Psoas muscle (tissue), 8 donors: Measurements from ENCODE around the gene LRRC40. TPM values are rescaled to one million over a fixed set of nuclear protein-coding genes. Genes with fewer than 3 reads are reported as not detected.

ENCODE experiments used
- ATAC-seq, 4 donors: fragments of 200-7000 bp; cut with Tn5 transposase; one replicate each; pipeline ENCODE4 v1.9.1; 2020; ENCODE audit warnings: moderate library complexity in 3 of 4, mild to moderate bottlenecking in 2 of 4
- DNase-seq, 2 donors: peaks; one replicate each; pipeline ENCODE4 v3.0.0-alpha.2; 2020
- H3K27ac ChIP-seq: fragments of 200-600 bp; one replicate; pipeline ENCODE4 v1.8.0; 2022
- H3K27me3 ChIP-seq, 3 donors: fragments of 200-600 bp in 1 of 3; one replicate each; pipeline versions ENCODE4 v1.6.1 to v1.8.0; 2013 to 2022; ENCODE audit warnings: low read length in 2 of 3, mild to moderate bottlenecking in 2 of 3, moderate library complexity in 1 of 3; ENCODE audit not compliant: insufficient read depth in 3 of 3
- H3K36me3 ChIP-seq, 2 donors: fragments of 200-600 bp in 1 of 2; one replicate each; pipeline versions ENCODE4 v1.6.1 to v1.8.0; 2013 to 2022; ENCODE audit warnings: low read depth in 1 of 2, mild to moderate bottlenecking in 1 of 2, moderate library complexity in 1 of 2; ENCODE audit not compliant: insufficient read depth in 1 of 2
- H3K4me1 ChIP-seq: fragments of 200-600 bp; one replicate; pipeline ENCODE4 v1.8.0; 2022
- H3K4me3 ChIP-seq: fragments of 200-600 bp; one replicate; pipeline ENCODE4 v1.8.0; 2022; ENCODE audit warnings: mild to moderate bottlenecking
- H3K9me3 ChIP-seq: fragments of 200-600 bp; one replicate; pipeline ENCODE4 v1.8.0; 2022
- CTCF ChIP-seq: fragments of 200-600 bp; IDR thresholded peaks from one replicate; pipeline ENCODE4 v1.8.0; 2022; ENCODE audit warnings: antibody characterized with exemption
- WGBS, 3 donors: extraction: QIAGEN DNeasy Blood & Tissue Kit; methylation state at CpG; one replicate each; pipeline versions ENCODE4 v1.1.6 to v1.1.7; 2013; 5-methylcytosine and 5-hydroxymethylcytosine counted together
- intact Hi-C, 2 donors: fragments of 100-400 bp; cut with DNase I; formaldehyde crosslinking; loops; one replicate each; pipeline versions ENCODE4 v1.11.0 to v1.14.2; 2022
- polyA plus RNA-seq, 3 donors: library from polyadenylated mRNA; stranded (reverse); fragments of 200-250 nt; gene quantifications; one replicate each; pipeline ENCODE4 v1.2.3, GENCODE V29; 2013
- total RNA-seq, 4 donors: library from RNA; stranded (reverse); fragmentation: NEBNext Ultra II Directional in 2 of 4; extraction: Animal tissue kit (Norgen Biotek cat#: 25700) in 2 of 4; gene quantifications; one replicate each; pipeline versions ENCODE4 v1.2.1 to v1.2.4, GENCODE V29; 2021 to 2023
- donor health status: healthy with polysubstance abuse.
- donor health status: DM: no; HTN: no; CAD: no; lungs with moderate emphysema.
- donor health status: Bipolar disorder and iron deficiency.
- donor health status: healthy.
- donor health status: DM: yes; HTN: yes; CAD: no.
- donor health status: DM: no; HTN: no; CAD: no.
- donor health status: DM: no; HTN: no; CAD: no.
- donor health status: DM: yes; HTN: yes; CAD: no.

LRRC40 gene
- total and polyA plus RNA-seq, 7 donors, result 5.5 to 9.1 (median 7.2) TPM

GRCh38 chr1:70239940-70240339 is 34.6 kb upstream of the LRRC40 start:
- no peak for DNase-seq
- Histone ChIP-seq H3K27me3 (no peaks in the 10 kb centered on the region), H3K27ac (no peak overlapping the region), H3K36me3 (peaks cover 7 to 100% of the 10 kb centered on the region in 2 donors), H3K9me3 (no peaks in the 10 kb centered on the region), H3K4me1 (peaks cover 5% of the 10 kb centered on the region), H3K4me3 (no peak overlapping the region)
- TF ChIP-seq CTCF, result no peak
- no peak for ATAC-seq
- intact Hi-C loops, result loop anchor here (5.0 to 10.0 kb wide), 2 partner anchors 52 to 825 kb away; no protein-coding TSS in a partner anchor

- no peaks in the 10 kb centered on the region for H3K9me3 ChIP-seq
- H3K4me3 ChIP-seq, result no peak overlapping the region
- no peak for ATAC-seq
- DNase-seq, result no peak
- TF ChIP-seq CTCF, result no peak
- no peak overlapping the region for H3K27ac ChIP-seq
- no peaks in the 10 kb centered on the region for H3K27me3 ChIP-seq
- peaks cover 5% of the 10 kb centered on the region for H3K4me1 ChIP-seq
- intact Hi-C loops, result loop anchor here in 1 of 2 donors (10.0 kb wide), 1 partner anchor 830 kb away; no protein-coding TSS in a partner anchor
- peaks cover 0 to 100% of the 10 kb centered on the region in 2 donors for H3K36me3 ChIP-seq
These were observed 29.4 kb upstream of the LRRC40 start for GRCh38 chr1:70234733-70235132.

- DNase-seq, result no peak
- intact Hi-C loops, result loop anchor here in 1 of 2 donors (10.0 kb wide), 1 partner anchor 833 kb away; no protein-coding TSS in a partner anchor
- no peak for ATAC-seq
- Histone ChIP-seq H3K27me3 (no peaks in the 10 kb centered on the region), H3K4me1 (peaks cover 12% of the 10 kb centered on the region), H3K36me3 (peaks cover 0 to 89% of the 10 kb centered on the region in 2 donors), H3K9me3 (no peaks in the 10 kb centered on the region), H3K27ac (no peak overlapping the region), H3K4me3 (no peak overlapping the region)
- TF ChIP-seq CTCF, result no peak
- WGBS, 3 donors, result 92 to 97% (median 94%) methylated on average over 4 of the region's 4 CpGs
These were observed 26.1 kb upstream of the LRRC40 start for GRCh38 chr1:70231475-70231874.

- intact Hi-C loops, result no loop called here
- 74 to 87% (median 76%) methylated on average over 2 of the region's 2 CpGs for WGBS, 3 donors
- no peaks in the 10 kb centered on the region for H3K9me3 ChIP-seq
- H3K36me3 ChIP-seq, result peaks cover 0 to 81% of the 10 kb centered on the region in 2 donors
- TF ChIP-seq CTCF, result no peak
- no peak overlapping the region for H3K4me3 ChIP-seq
- H3K4me1 ChIP-seq, result peaks cover 34% of the 10 kb centered on the region
- no peak for DNase-seq
- no peaks in the 10 kb centered on the region for H3K27me3 ChIP-seq
- H3K27ac ChIP-seq, result no peak overlapping the region
- no peak for ATAC-seq
These were observed 23.3 kb upstream of the LRRC40 start for GRCh38 chr1:70228670-70229069.

DNA sequence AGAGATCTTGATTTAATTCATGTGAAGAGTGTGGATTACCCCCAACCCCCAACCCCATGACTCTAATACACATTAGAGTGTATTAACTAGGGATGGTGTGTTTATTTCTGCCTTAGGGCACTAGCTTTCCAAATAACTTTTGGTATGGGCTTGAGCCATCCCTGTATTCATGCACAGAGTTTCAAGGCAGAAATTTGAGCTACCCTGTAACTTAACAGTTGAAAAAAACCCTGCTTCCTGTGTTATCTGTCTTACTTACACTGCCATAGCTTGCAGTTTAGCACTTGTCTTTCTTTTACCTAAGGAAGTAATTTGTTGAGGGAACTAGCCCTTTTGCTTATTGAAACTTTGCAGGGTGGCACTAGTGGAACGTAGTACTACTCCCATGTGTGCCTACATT is 22.1 kb upstream of the LRRC40 start:
- no peaks in the 10 kb centered on the region for H3K27me3 ChIP-seq
- WGBS, 3 donors, result 26 to 30% (median 26%) methylated on average over 1 of the region's 1 CpG
- DNase-seq (no peak), ATAC-seq (peak in 1 of 4 donors; percentile 44)
- H3K36me3 ChIP-seq, result peaks cover 0 to 80% of the 10 kb centered on the region in 2 donors
- peaks cover 47% of the 10 kb centered on the region for H3K4me1 ChIP-seq
- TF ChIP-seq CTCF, result no peak
- no peak overlapping the region for H3K27ac ChIP-seq
- H3K4me3 ChIP-seq, result no peak overlapping the region
- intact Hi-C loops, result no loop called here
- no peaks in the 10 kb centered on the region for H3K9me3 ChIP-seq
